HPDE6-E6E7 (cell line): ENCODE results near the gene FARP1.

Source experiments
- DNase-seq: peaks from one replicate; pipeline ENCODE4 v3.0.0; 2011; ENCODE audit warnings: missing footprints; ENCODE audit errors: extremely low spot score

The FARP1 gene

DNA sequence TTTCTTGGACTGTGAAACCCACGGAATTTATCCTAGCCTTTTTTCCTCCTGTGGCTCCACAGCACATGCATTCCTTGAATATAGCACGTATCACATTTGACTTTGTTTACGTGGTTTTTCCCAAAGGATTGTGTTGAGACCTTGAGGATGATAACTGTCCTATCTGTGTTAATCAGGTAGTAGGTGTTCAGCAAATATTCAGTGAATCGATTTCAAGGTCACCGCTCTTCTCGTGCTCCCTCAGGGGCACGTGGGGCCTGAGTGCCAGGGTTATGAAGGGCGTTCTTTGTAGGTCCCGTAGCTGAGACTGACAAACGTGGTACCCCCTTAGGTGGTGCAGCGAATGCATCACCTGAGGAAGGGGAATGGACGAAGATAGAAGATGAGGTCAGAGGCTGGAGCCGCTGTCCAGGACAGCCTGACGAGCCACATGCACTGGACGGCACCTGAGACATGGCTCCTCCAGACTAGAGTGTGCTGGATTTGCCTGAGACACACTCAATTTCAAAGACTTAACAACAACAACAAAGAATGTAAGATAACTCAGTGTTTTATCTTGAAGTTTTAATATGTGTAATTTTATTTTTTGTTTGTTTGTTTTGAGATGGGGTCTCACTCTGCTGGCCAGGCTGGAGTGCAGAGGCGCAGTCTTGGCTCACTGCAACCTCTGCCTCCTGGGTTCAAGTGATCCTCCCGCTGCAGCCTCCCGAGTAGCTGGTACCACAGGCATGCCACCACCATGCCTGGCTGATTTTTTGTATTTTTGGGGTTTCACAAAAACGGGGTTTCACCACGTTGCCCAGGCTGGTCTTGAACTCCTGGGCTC, 165.4 kb downstream of the FARP1 start:
- no peak for DNase-seq

DNA sequence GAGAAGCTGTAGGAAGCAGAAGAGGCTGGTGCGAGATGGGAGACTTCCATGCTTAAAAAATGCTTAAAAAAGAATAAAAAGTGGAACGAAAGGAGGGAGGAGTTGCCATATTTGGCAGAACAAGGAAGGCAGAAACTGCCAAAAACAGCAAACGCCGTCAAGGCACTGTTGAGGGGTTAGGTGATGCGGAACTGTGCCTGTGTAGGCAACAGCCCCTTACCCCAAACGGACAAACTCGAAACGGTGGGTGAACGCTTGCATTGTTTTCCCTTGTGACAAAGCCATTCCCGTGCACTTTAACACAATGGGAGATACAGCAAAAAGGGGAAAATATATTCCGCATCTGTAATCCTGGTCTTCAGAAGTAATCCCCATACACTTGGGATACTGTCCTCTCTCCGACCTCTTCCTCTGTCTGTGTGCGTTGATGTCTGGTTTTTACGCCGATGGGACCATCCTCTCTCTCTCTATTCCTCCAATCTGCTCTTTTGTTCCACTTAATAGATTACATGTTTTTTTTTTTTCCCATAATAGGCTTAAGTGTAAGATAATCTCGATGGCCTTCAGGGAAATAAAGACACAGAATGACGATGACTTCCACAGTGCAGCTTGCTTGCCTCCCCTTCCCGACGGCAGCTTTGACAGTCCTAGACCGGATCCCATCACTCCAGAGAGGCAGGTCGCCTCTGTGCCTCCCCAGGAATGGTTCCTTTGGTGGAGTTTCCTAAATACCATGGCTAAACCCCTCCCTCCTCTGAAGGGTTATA, 166.9 kb downstream of the FARP1 start:
- DNase-seq = no peak

DNA sequence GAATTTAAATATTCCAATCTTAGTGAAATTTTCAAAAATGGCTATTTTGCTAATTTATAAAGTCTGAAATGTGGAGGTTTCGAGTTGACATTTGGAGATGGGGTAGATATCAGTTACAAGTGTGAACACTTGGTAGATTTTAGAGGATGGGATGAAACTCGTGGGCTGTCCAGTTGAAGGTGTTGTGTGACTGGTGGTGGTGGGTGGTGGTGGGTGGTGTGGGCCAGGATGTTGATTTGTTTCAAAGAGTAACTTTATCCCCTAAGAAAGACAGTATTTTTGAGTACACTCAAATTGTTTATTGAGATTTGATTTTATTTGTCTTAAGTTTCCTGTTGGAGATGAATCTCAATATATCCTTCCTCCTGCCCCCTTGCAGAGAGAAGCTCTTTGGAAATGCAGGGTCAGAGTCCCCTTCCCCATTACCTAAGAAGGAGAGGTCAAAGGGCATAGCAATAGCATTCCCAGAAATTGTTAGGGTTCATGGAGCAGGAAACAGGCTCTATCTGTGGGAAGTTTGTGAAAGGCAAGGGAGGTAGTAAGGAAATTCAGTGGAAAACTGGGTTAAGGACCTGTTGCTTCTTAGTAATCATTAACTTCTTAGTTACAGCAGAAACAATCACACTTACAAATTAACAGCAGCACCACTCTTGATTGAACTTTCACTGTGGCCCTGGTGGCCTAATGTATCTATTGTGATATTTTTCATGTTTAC, 167.7 kb downstream of the FARP1 start:
- no peak for DNase-seq

DNA sequence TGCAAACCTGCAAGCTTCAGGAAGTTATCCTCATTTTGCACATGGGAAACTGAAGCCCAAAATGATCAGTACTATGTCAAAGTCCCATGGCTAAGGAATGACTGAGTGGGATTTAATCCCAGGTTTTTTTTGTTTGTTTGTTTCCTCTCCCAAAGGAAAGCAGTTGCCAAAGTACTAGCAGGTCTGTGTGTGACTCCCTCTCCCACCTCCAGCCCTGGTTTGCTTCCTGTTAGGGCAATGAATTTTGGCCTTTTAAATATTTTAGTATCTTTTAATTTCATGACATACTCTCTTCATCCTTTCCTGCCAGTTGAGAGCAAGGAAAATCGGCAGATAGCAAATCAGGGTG, 168.3 kb downstream of the FARP1 start:
- no peak for DNase-seq

DNA sequence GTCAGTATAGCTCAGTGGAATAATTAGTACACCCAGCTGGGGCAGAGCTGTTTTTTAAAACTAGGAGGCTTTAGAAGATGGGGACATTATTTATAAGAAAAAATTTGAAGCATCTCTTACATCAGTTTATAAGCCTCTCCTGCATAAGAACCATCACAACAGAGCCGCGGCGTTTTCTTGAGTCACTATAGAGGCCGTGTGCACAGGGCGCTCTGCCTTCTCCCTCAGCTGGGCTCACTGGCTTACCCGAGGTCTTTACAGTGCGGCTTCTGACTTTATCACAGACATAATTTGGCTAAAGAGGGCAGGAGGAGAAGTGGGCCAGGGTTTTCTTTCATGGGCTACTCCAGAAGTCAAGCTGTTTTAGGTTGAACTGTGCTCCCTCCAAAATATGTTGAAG, 169.7 kb downstream of the FARP1 start:
- no peak for DNase-seq

DNA sequence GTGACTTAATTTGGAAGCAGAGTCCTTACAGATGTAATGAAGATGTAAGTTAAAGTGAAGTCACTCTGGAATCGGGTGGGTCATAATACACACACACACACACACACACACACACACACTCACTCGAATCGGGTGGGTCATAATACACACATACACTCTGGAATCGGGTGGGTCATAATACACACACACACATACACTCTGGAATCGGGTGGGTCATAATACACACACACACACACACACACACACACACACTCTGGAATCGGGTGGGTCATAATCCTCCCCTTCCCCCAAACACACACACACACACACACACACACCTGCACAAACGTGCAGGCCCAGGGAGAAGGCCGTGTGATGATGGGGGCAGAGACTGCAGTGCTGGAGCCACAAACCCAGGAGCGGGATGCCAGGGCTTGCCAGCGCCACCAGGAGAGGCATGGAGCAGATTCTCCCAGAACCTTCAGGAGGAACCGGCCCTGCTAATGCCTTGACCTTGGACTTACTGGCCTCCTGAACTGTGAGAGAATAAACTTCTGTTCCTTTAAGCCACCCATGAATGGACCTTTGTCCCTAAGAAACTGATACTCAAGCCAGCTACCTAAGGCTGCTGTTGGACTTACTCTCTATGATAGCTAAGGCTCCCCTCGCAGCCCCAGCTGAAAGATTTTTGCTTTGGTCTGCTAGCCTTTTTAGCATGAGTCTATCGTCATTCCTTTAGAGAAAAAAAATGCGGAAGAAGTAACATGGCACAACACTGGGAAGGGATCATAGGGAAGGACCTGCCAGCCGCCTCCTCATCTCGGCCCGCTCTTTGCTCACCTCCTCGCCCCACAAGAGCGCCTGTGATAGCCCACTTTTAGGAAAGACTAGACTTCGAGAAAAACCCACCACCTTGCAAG, 170.4 kb downstream of the FARP1 start:
- no peak for DNase-seq

DNA sequence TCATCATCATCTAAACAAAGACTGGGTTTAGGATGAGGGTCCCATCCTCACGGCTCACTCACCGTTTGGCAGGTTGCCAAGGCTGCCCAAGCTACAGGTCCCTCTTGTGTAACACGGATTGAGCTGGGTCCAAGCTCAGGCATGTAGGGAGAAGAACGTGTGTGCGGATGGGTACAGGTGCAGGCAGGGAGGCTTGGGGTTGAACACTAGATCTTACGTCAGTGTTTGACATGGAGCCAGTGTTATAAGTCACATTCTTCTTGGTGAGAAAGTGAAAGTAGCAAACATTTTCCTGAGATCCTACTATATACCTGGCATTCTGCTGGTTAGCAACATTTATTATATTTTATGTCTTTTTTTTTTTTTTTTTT, 171.0 kb downstream of the FARP1 start:
- no peak for DNase-seq

DNA sequence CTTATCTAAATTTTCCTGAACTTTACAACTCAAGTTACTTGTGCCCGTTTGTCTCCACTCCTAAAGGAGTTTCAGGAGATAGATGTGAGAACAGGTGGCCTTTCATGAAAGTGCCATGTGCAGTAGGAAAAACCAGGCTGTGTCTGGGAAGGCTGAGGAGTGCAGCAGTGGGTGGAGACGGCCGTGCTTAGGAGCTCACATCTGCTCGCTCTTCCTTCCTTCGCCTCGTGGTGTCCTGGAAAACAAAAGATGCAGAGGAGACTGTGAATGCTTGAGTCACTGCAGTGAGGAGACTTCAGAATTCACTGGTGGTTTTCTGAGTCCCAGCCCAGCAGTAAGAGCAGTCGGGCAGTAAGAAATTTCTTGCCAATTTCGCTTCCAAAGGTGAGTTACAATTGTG, 172.6 kb downstream of the FARP1 start:
- no peak for DNase-seq

DNA sequence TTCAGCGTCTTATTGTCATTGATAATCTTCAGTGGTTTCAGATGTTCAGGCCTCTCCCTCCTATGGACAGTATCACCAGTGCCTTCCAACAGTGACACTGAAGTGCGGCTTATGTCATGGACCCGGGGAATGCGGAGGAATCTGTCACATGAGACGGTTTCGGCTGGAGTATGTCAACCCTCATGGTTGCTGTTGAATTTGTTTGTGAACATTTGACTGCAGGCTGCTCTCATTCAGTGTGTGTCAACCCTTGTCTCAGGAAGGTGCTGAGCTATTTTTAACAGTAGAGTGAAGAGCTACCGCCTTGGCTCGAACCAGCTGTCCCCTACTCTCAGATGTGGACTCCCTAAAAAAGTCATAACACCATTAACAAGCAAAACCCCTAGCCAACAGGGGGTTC, 173.0 kb downstream of the FARP1 start:
- no peak for DNase-seq

DNA sequence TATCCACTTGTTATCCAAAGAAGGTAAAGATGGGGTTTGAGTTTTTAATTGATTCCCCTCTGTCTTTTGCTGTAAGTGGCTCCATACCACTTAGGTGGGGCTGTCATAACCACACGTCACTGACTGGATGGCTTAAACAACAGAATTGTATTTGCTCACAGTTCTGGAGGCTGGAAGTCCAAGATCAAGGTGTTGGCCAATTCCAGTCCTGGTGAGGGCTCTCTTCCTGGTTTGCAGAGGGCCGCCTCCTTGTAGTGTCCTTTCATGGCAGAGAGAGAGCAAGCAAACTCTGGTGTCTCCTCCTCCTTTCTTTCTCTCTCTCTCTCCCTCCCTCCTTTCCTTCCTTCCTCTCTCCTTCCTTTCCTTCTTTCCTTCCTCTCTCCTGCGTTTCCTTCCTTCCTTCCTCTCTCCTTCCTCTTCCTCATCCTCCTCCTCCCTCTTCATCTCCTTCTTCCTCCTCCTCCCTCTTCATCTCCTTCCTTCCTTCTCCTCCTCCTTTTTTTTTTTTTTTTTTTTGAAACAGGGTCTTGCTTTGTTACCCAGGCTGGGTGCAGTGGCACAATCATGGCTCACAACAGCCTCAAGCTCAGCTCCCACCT, 174.8 kb downstream of the FARP1 start:
- DNase-seq = no peak

DNA sequence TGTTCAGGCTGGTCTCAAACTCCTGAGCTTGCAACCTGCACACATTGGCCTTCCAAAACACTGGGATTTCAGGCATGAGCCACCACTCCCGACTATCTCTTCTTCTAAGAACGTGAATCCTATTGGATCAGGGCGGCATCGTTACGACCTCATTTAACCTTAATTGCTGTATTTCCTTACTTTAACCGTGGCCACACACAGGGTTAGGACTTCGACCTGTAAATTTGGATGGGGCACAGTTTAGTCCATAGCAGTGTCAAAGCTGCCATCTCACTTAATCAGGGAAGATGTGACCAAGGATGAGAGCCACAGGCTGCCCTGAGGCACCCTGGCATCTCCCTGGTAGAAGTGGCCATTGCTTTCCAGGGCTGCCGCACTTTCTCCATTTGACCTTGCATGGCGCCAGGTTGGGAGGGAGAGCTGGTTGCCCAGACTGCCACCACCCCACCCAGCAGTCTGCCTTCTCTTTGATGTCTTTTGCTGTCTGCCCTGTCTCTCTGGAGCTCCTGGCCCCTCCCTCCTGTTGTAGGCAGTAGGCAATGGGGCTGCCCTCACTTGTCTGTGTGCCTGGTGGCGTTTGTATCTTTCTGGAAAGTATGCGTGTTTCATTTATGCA, 175.5 kb downstream of the FARP1 start:
- DNase-seq = no peak

DNA sequence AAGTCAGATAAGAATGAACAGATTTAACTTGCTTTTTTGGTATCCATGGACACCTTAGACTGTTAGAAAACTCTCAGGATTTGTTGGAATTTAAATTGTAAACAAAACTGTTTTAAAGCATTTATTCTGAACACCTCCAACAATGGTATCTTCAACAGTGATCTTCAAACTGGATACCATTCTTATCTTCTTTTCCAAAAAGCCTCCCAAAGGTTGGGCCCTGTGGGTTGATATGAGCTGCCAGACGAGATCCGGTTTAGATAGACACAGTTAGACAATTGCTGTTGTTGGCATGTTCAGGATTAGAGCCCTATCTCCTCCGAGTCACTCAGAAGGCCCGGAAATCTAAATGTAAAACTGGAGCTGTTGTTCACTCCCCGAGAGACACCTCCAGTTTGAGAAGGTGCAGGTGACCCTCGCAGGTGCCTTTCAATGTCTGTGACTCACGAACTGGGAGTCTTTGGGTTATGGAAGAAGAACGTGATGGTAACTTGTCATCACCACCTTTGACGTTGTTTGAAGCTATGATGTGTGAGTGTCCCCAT, 177.7 kb downstream of the FARP1 start:
- no peak for DNase-seq

DNA sequence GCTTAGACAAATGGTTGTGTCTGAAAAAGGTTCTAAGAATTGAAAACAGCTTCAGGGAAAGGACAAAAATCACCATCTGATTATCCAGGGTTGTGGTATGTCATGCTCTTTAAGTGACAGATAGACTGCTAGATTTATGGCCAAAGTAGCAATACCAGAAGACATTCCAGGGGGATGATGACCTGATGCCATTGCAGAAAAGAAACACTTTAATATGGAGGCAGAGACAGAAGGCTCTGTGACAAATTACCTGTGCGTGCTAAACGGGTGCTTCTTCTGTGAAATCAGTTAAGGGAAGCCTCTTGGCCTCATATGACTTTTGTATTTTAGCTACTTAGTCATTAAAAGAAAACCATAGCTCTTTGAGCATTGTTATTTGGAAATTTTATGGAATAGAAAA, 178.5 kb downstream of the FARP1 start:
- no peak for DNase-seq

DNA sequence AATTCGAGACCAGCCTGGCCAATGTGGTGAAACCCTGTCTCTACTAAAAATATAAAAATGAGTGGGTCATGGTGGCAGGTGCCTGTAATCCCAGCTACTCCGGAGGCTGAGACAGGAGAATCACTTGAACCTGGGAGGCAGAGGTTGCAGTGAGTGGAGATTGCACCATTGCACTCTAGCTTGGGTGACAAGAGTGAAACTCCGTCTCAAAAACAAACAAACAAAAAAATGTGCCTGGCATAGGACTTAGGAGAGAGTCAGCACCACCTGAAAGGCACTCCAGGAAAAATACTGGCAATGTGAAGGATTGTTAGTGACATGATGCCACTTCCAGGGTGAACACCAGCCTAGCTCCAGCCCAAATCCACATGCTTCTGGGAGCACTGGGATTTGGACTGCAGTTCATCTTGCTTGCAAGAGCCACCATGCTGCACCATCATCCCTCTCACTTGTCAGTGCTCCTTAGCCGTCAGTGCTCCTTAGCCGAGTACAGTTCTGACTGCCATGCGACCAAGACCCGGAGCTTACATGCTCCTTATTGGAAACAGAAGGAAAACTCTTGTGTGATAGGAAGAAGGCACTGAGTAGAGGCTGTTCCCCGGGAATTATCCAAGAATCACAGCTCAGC, 179.3 kb downstream of the FARP1 start:
- DNase-seq = no peak

DNA sequence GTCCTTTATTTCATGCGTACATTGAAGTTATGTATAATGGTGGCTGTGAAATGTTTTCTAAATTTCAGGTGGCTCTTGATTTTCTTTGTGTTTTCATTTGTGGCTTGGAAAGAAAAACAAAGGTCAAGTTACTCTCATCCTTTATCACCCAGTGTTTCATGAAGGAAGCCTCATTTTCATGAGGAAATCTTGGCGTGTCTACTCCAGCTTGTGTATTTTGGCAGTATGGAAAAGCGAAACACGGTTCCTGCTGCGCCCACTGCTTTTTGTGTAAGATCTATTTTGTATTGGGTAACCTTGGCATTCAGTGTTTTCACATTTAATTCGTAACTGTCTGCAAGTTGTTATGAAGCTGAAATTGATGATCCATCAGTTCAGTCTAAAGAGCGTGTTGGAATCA, 181.2 kb downstream of the FARP1 start:
- DNase-seq = no peak

DNA sequence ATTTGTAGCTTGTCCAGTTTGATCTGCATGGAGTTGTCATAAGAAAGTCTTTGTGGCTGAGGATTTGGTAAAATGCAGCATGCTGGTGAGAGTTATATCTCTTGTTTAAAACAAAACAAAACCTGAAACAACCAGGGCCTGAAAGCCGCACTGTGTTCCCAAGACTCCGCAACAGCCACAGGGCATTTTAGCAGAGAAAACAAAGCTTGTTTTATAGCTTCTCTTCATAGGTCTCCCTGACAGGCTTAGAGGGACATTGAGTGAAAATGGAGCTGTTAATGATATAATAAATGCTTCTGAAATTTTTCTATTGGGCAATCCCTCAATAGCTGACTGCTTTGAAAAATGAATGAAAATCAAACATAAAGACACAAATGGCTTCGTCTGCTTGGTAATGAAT, 182.8 kb downstream of the FARP1 start:
- no peak for DNase-seq

DNA sequence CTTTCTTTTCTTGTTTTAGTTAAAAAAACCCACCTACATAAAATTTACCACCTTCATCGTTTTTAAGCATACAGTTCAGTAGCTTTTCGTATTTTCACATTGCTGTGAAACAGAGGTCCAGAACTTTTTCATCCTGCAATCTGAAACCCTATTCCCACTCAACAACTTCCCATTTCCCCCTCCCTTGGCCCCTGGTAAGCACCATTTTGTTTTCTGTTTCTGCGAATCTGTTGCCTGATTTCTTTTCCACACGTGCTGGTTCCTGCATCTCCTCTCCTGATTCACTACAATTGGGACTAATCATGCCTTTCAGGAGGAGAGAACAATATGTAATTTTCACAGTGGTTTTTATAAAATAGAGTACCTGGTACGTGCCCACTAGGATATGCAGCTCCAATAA, 183.4 kb downstream of the FARP1 start:
- no peak for DNase-seq

DNA sequence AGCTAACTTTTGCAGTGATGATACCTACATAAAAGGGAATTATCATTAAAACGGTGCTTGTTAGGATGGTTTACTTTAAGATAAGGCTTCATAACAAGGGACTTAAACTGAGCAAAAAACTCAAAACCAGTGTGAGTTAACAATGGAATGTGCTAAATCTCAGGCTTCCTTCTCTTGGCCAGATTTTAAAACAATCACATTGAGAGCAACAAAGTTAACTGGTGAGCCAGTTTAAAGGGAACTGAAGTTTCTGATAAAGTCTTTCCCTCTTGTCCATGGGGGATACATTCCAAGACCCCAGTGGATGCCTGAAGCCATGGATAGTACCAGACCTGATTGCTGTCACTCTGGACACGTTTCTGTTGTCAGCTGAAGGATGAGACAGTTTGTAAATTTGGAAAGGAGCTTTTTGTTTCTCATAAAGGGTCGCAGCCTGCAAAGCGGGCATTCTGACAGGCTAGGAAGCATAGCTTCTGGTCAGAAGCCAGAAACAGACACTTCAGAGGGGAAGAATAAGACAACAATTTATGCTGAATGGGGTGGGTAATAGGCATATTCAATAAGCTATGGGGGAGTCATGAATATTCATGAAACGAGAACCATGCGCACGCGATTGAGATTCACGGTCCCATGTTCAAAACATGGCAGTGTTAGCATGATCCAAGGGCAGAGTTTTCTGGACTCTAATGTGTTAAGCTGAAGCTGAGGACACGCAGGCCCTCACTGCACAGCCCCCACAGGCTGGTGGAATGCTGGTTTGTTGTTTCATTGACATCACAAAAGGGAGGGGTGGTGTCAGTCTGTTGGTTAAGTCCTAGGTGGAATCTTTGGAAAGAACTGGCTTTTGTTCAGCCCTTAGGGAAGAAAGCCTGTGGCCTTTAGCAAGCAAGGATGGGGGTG, 184.7 kb downstream of the FARP1 start:
- DNase-seq = no peak

DNA sequence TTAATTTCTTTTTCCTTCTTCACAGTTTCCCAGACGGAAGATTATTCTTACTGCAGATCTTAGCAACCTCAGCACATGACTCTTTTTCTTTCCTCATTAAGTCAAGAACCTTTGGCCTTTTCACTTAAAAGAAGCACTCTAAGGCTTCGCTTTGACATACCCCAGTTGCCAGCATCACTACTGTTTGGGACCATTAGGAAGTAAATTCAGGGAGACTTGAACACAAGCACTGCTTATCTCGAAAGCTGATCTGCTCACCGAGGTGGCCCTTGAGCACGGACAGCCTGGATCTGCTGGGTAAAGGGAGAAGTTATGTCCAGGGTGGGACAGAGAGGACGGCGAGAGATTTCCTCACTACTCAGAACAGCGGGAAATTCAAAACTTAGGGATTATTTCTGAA, 185.6 kb downstream of the FARP1 start:
- DNase-seq = no peak
